H1 (cell line): ENCODE measurements around the gene SH3RF3. TPM values are rescaled to one million over a fixed set of nuclear protein-coding genes. Genes with fewer than 3 reads are reported as not detected.

ENCODE experiments used
- JUND ChIP-seq: IDR thresholded peaks from 2 replicates; pipeline ENCODE4 v1.6.1; 2011; ENCODE audit warnings: mild to moderate bottlenecking, improper control_type of control experiment, low read length
- RAD21 ChIP-seq, 2 experiments: IDR thresholded peaks in 1 of 2; conservative IDR thresholded peaks in 1 of 2; 2 replicates each; pipeline ENCODE4 v1.6.1; 2011; ENCODE audit warnings: low read depth in 2 of 2, low read length in 2 of 2, improper control_type of control experiment in 1 of 2, inconsistent platforms in 1 of 2, mild to moderate bottlenecking in 1 of 2, moderate library complexity in 1 of 2
- USF2 ChIP-seq: IDR thresholded peaks from 2 replicates; pipeline ENCODE4 v1.6.1; 2011; ENCODE audit warnings: low read length, improper control_type of control experiment
- polyA plus RNA-seq, 7 experiments: library from polyadenylated mRNA; depleted of rRNA in 3 of 7; stranded (reverse) in 5 of 7; unstranded in 2 of 7; fragments of >200 nt in 5 of 7; fragments of 200-250 nt in 2 of 7; gene quantifications; 1 replicate in 5 of 7; 2 replicates in 1 of 7; 4 replicates in 1 of 7; pipeline versions ENCODE4 v1.2.1 to v1.2.3, GENCODE V29; 2011 to 2013; ENCODE audit warnings: missing spikeins in 2 of 7, mixed read lengths in 2 of 7
- total RNA-seq: library from RNA; stranded (reverse); fragmentation: NEBNext Ultra II Directional; extraction: Animal tissue kit (Norgen Biotek cat#: 25700); gene quantifications from 2 replicates; pipeline ENCODE4 v1.2.1, GENCODE V29; 2021

The SH3RF3 gene
- total and polyA plus RNA-seq, 2 of the 8 experiments (the other 6 are each of a cell fraction or from before 2014, with no cell fraction given), result 0.11 to 0.65 TPM

- TF ChIP-seq JUND, result no peak
- TF ChIP-seq RAD21 (IDR thresholded peaks at IDR 0.05 in 1 of 2, conservative IDR thresholded peaks at IDR 0.05 in 1 of 2; ENCODE audit: low read depth in 2 of 2, low read length in 2 of 2), result no peak
- TF ChIP-seq USF2, result no peak
These were observed 195.9 kb downstream of the SH3RF3 start (continued) for GRCh38 chr2:109324861-109325260.
